ENCODE data around the gene MYOD1. TPM values are rescaled to one million over a fixed set of nuclear protein-coding genes. Genes with fewer than 3 reads are reported as not detected.

Gene MYOD1
- total RNA-seq, 1 experiment from 2014 or later = not detected

DNA sequence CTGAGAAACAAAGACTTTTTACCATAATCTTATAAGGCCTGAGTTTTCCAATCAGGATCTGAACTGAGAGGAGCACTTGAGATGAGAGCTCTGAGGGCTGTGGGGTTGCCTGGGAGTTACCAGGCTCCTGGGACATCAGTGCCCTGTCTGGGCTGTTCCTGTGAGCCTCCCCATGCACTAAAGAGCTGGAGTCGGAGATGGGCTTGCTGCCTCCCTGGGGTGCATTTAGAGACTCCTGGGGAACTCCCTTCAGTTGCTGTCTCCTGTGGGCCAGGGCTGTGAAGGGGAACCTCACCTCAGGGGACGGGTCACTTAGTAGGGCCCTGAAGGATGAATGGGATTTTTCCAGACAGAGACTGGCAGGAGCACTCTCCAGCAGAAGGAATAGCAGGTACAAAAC, 48.5 kb downstream of the MYOD1 start:
- H3K4me1 ChIP-seq (ENCODE audit: control insufficient read depth, insufficient read depth, low read length) = no peaks in the 10 kb centered on the region
- H3K27me3 ChIP-seq (ENCODE audit: control insufficient read depth, insufficient read depth, low read length) = no peaks in the 10 kb centered on the region
- TF ChIP-seq POLR2AphosphoS5 (IDR thresholded peaks at IDR 0.05; ENCODE audit: low read depth, low read length) (no peak), TCF7L2 (IDR thresholded peaks at IDR 0.05; ENCODE audit: low read depth, low read length) (no peak), SIN3A (IDR thresholded peaks at IDR 0.05; ENCODE audit: borderline replicate concordance, insufficient read depth, low read depth, low read length) (no peak)
- no peaks in the 10 kb centered on the region for H3K36me3 ChIP-seq (ENCODE audit: control insufficient read depth, insufficient read depth, low read length)
- no peak for DNase-seq (ENCODE audit: low read depth, low spot score)
- POLR2A ChIA-PET = no interaction called here
- no TSS peak for BruUV-seq (replicated peaks)
- CTCF ChIA-PET = interaction anchor here (0.7 to 1.4 kb wide), 2 partner anchors 31 to 37 kb away, joined by 5 read pairs; no protein-coding TSS in a partner anchor
- H3K4me3 ChIP-seq (ENCODE audit: low read depth in 2 of 2, low read length in 2 of 2) = no peak overlapping the region
- in situ Hi-C loops (cut with HindIII; ENCODE audit: low pct_unique_long_range_greater_than_20kb, low sequenced_read_pairs) = no loop called here
- intact Hi-C loops (cut with micrococcal nuclease; ENCODE audit: unreplicated experiment) = no loop called here
- no peak for ATAC-seq
- no peaks in the 10 kb centered on the region for H3K9me3 ChIP-seq (ENCODE audit: control insufficient read depth, insufficient read depth, low read depth, low read length)
- H3K27ac ChIP-seq (ENCODE audit: low read length) = no peak overlapping the region

DNA sequence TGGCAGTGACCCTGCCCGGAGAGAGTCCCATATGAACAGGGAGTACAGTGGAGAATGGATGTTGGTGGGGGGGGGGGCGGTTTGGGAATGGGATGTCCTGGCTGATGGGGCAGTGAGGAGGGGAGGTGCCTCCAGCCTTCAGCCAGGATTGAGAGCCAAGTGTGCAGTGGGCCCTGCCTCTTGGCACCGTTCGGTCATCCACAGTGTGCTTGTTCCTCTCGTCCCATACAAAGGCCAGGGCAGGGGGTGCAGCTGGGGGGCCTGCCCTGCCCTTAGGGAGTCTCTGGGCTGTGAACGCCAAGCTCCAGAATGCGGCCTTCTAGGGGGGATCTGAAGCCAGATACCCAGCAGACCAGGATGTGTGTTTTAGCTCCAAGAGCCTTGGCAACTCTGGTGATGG, 49.2 kb downstream of the MYOD1 start:
- Histone ChIP-seq H3K9me3 (ENCODE audit: control insufficient read depth, insufficient read depth, low read depth, low read length) (no peaks in the 10 kb centered on the region), H3K27me3 (ENCODE audit: control insufficient read depth, insufficient read depth, low read length) (no peaks in the 10 kb centered on the region), H3K27ac (ENCODE audit: low read length) (no peak overlapping the region), H3K36me3 (ENCODE audit: control insufficient read depth, insufficient read depth, low read length) (no peaks in the 10 kb centered on the region), H3K4me3 (ENCODE audit: low read depth in 2 of 2, low read length in 2 of 2) (no peak overlapping the region), H3K4me1 (ENCODE audit: control insufficient read depth, insufficient read depth, low read length) (no peaks in the 10 kb centered on the region)
- DNase-seq (ENCODE audit: low read depth, low spot score) (no peak), ATAC-seq (no peak)
- ChIA-PET POLR2A (no interaction called here), CTCF (interaction anchor here (0.7 to 1.4 kb wide), 2 partner anchors 31 to 37 kb away, joined by 5 read pairs; no protein-coding TSS in a partner anchor)
- no TSS peak for BruUV-seq (replicated peaks)
- TF ChIP-seq, protein P1, sequence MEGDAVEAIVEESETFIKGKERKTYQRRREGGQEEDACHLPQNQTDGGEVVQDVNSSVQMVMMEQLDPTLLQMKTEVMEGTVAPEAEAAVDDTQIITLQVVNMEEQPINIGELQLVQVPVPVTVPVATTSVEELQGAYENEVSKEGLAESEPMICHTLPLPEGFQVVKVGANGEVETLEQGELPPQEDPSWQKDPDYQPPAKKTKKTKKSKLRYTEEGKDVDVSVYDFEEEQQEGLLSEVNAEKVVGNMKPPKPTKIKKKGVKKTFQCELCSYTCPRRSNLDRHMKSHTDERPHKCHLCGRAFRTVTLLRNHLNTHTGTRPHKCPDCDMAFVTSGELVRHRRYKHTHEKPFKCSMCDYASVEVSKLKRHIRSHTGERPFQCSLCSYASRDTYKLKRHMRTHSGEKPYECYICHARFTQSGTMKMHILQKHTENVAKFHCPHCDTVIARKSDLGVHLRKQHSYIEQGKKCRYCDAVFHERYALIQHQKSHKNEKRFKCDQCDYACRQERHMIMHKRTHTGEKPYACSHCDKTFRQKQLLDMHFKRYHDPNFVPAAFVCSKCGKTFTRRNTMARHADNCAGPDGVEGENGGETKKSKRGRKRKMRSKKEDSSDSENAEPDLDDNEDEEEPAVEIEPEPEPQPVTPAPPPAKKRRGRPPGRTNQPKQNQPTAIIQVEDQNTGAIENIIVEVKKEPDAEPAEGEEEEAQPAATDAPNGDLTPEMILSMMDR (IDR thresholded peaks at IDR 0.05) = no peak
- TF ChIP-seq TCF7L2 (IDR thresholded peaks at IDR 0.05; ENCODE audit: low read depth, low read length) (no peak), SIN3A (IDR thresholded peaks at IDR 0.05; ENCODE audit: borderline replicate concordance, insufficient read depth, low read depth, low read length) (no peak), POLR2AphosphoS5 (IDR thresholded peaks at IDR 0.05; ENCODE audit: low read depth, low read length) (no peak)
- TF ChIP-seq, protein P2, sequence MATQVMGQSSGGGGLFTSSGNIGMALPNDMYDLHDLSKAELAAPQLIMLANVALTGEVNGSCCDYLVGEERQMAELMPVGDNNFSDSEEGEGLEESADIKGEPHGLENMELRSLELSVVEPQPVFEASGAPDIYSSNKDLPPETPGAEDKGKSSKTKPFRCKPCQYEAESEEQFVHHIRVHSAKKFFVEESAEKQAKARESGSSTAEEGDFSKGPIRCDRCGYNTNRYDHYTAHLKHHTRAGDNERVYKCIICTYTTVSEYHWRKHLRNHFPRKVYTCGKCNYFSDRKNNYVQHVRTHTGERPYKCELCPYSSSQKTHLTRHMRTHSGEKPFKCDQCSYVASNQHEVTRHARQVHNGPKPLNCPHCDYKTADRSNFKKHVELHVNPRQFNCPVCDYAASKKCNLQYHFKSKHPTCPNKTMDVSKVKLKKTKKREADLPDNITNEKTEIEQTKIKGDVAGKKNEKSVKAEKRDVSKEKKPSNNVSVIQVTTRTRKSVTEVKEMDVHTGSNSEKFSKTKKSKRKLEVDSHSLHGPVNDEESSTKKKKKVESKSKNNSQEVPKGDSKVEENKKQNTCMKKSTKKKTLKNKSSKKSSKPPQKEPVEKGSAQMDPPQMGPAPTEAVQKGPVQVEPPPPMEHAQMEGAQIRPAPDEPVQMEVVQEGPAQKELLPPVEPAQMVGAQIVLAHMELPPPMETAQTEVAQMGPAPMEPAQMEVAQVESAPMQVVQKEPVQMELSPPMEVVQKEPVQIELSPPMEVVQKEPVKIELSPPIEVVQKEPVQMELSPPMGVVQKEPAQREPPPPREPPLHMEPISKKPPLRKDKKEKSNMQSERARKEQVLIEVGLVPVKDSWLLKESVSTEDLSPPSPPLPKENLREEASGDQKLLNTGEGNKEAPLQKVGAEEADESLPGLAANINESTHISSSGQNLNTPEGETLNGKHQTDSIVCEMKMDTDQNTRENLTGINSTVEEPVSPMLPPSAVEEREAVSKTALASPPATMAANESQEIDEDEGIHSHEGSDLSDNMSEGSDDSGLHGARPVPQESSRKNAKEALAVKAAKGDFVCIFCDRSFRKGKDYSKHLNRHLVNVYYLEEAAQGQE (IDR thresholded peaks at IDR 0.05; ENCODE audit: insufficient read depth in 1 of 2, low read depth in 2 of 2, low read length in 1 of 2) = no peak
- in situ Hi-C loops (cut with HindIII; ENCODE audit: low pct_unique_long_range_greater_than_20kb, low sequenced_read_pairs) (no loop called here), intact Hi-C loops (cut with micrococcal nuclease; ENCODE audit: unreplicated experiment) (no loop called here)

DNA sequence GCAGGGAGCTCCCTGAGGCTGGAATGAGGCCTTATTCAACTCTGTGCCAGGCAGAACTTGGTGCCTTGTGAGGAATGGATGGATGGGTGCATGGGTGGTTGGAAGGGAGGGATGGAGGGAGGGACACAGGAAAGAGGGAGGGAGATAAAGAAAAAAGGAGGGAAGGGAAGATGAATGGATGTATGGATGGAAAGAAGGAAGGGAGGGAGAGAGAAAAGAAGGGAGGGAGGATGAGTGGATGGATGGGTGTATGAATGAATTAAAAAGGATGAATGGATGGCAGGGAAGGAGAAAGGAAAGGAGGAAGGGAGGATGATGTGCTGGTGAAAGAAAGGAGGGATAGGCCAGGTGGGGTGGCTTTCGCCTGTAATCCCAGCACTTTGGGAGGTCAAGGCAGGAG, 49.8 kb downstream of the MYOD1 start:
- ChIA-PET CTCF (interaction anchor here (1.4 kb wide), 1 partner anchor 38 kb away, joined by 5 read pairs; no protein-coding TSS in a partner anchor), POLR2A (no interaction called here)
- Histone ChIP-seq H3K36me3 (ENCODE audit: control insufficient read depth, insufficient read depth, low read length) (no peaks in the 10 kb centered on the region), H3K4me1 (ENCODE audit: control insufficient read depth, insufficient read depth, low read length) (no peaks in the 10 kb centered on the region), H3K4me3 (ENCODE audit: low read depth in 2 of 2, low read length in 2 of 2) (no peak overlapping the region), H3K27ac (ENCODE audit: low read length) (no peak overlapping the region), H3K27me3 (ENCODE audit: control insufficient read depth, insufficient read depth, low read length) (no peaks in the 10 kb centered on the region), H3K9me3 (ENCODE audit: control insufficient read depth, insufficient read depth, low read depth, low read length) (no peaks in the 10 kb centered on the region)
- intact Hi-C loops (cut with micrococcal nuclease; ENCODE audit: unreplicated experiment) = no loop called here
- no TSS peak for BruUV-seq (replicated peaks)
- TF ChIP-seq SIN3A (IDR thresholded peaks at IDR 0.05; ENCODE audit: borderline replicate concordance, insufficient read depth, low read depth, low read length) (no peak), TCF7L2 (IDR thresholded peaks at IDR 0.05; ENCODE audit: low read depth, low read length) (no peak), POLR2AphosphoS5 (IDR thresholded peaks at IDR 0.05; ENCODE audit: low read depth, low read length) (no peak)
- TF ChIP-seq, protein P1 (IDR thresholded peaks at IDR 0.05) = no peak
- TF ChIP-seq, protein P2 (IDR thresholded peaks at IDR 0.05; ENCODE audit: insufficient read depth in 1 of 2, low read depth in 2 of 2, low read length in 1 of 2) = no peak
- no peak for DNase-seq (ENCODE audit: low read depth, low spot score)
- no peak for ATAC-seq
- in situ Hi-C loops (cut with HindIII; ENCODE audit: low pct_unique_long_range_greater_than_20kb, low sequenced_read_pairs) = no loop called here

All from Panc1 (cell line).